Measurements from ENCODE around the gene TOP1. TPM values are rescaled to one million over a fixed set of nuclear protein-coding genes. Genes with fewer than 3 reads are reported as not detected.

TOP1 gene
- total RNA-seq, 1 donor from 2014 or later: 9.4 TPM

DNA sequence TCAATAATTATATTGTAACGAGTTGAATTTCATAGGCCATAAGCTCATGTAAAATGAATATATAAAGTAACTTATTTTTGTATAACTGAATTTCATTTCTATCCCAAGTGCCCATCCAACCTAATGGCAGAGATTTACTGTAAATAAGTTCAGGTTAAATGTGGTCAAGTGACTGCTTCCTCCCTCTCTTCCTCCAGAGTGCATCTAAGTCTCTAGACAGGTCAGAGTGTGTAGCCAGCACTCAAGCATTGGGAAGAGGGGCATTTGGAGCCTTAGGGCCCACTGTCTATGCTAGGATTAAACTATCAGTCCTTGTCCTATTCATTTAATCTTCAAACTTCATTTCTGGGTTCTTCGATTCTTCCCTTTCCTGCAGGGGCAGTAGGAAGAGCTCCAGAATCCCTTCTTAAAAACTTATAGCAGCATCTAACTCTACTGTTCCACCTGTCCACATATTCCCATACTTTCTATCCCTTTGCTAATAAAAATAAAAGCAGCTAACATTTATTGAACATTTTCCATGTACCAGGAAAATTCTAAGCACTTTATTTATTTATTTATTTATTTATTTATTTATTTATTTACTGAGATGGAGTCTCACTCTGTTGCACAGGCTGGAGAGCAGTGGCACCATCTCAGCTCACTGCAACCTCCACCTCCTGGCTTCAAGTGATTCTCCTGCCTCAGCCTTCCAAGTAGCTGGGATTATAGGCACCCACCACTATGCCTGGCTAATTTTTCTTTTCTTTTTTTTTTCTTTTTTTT is 36.1 kb upstream of the TOP1 start:
- TF ChIP-seq, protein P1, sequence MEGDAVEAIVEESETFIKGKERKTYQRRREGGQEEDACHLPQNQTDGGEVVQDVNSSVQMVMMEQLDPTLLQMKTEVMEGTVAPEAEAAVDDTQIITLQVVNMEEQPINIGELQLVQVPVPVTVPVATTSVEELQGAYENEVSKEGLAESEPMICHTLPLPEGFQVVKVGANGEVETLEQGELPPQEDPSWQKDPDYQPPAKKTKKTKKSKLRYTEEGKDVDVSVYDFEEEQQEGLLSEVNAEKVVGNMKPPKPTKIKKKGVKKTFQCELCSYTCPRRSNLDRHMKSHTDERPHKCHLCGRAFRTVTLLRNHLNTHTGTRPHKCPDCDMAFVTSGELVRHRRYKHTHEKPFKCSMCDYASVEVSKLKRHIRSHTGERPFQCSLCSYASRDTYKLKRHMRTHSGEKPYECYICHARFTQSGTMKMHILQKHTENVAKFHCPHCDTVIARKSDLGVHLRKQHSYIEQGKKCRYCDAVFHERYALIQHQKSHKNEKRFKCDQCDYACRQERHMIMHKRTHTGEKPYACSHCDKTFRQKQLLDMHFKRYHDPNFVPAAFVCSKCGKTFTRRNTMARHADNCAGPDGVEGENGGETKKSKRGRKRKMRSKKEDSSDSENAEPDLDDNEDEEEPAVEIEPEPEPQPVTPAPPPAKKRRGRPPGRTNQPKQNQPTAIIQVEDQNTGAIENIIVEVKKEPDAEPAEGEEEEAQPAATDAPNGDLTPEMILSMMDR (IDR thresholded peaks at IDR 0.05): no peak

DNA sequence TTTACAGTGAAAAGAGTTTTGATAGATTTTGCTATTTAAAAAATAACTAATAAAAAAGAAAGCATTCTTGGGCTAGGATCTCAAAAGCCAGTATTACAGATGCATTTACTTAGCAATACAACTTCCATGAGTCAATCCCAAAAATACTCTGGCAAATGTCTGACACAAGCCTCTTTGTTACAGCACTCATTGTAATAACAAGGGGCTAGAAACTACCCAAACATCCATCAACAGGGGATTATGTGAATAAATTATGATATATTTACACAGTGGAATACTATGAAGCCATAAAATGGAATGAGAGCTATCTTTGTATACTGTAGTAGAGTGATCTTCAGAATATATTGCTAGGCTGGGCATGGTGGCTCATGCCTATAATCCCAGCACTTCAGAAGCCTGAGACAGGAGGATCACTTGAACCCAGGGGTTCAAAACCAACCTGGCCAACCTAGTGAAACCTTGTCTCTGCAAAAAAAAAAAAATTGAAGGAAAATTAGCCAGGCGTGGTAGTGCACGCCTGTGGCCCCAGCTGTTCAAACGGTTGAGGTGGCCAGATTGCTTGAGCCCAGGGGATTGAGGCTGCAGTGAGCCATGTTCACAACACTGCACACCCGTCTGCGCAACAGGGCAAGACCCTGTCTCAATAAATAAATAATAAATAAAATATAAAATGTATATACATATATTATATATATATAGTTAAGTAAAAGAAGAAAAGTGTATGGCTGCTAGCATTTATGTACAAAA is 34.7 kb upstream of the TOP1 start:
- H3K9me3 ChIP-seq: no peaks in the 10 kb centered on the region
- intact Hi-C loops (cut with DNase I): loop anchor here (5.0 kb wide), 1 partner anchor 83 kb away; no protein-coding TSS in a partner anchor
- H3K4me1 ChIP-seq: no peaks in the 10 kb centered on the region
- no peak overlapping the region for H3K4me3 ChIP-seq
- TF ChIP-seq, protein P1 (IDR thresholded peaks at IDR 0.05): no peak
- H3K27me3 ChIP-seq: no peaks in the 10 kb centered on the region
- peak in 1 of 2 donors; percentile 33 for DNase-seq (ENCODE audit: low spot score in 2 of 2)
- no peaks in the 10 kb centered on the region for H3K36me3 ChIP-seq
- H3K27ac ChIP-seq: no peak overlapping the region

More for the DNA sequence above, 36.1 kb upstream of the TOP1 start:
- H3K36me3 ChIP-seq: no peaks in the 10 kb centered on the region
- intact Hi-C loops (cut with DNase I): loop anchor here (5.0 kb wide), 1 partner anchor 85 kb away; no protein-coding TSS in a partner anchor
- no peaks in the 10 kb centered on the region for H3K9me3 ChIP-seq
- H3K4me1 ChIP-seq: no peaks in the 10 kb centered on the region
- H3K4me3 ChIP-seq: no peak overlapping the region
- no peaks in the 10 kb centered on the region for H3K27me3 ChIP-seq
- H3K27ac ChIP-seq: no peak overlapping the region
- peak in 1 of 2 donors; percentile 13 for DNase-seq (ENCODE audit: low spot score in 2 of 2)

DNA sequence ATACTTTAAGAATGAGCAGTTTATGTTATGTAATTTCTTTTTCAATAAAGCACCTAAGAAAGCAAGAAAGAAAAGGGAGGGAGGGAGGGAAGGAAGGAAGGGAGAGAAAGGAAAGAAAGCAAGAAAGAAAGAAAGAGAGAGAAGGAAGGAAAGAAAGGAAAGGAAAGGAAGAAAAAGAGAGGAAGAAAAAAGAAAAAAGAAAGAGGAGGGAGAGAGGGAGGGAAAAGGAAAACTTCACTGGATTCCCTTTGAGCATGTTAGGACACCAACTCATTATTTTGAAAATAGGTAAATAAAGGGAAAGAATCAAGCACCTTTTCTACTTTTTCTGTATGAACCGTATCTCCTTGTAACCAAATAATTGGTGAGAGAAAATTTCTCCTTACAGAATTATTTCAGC is 32.3 kb upstream of the TOP1 start:
- H3K27me3 ChIP-seq: no peaks in the 10 kb centered on the region

DNA sequence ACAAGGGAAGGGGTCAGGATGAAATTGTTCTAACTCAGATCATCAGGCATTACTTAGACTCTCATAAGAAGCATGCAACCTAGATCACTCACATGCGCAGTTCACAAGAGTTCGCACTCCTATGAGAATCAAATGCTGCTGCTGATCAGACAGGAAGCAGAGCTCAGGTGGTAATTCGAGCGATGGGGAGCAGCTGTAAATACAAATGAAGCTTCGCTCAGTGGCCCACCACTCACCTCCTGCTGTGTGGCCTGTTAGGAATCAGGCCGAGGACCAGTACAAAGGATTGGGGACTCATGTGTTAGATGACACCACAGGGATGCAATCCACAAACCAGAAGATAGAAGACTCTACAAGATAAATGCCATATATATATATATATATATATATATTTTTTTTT is 31.5 kb upstream of the TOP1 start:
- no peak overlapping the region for H3K27ac ChIP-seq
- intact Hi-C loops (cut with DNase I): no loop called here
- no peaks in the 10 kb centered on the region for H3K9me3 ChIP-seq
- H3K4me3 ChIP-seq: no peak overlapping the region
- TF ChIP-seq, protein P1 (IDR thresholded peaks at IDR 0.05): no peak
- peak in 1 of 2 donors; percentile 28 for DNase-seq (ENCODE audit: low spot score in 2 of 2)
- H3K4me1 ChIP-seq: no peaks in the 10 kb centered on the region
- no peaks in the 10 kb centered on the region for H3K27me3 ChIP-seq
- no peaks in the 10 kb centered on the region for H3K36me3 ChIP-seq

More for the DNA sequence above, 32.3 kb upstream of the TOP1 start:
- Histone ChIP-seq H3K27ac (no peak overlapping the region), H3K36me3 (no peaks in the 10 kb centered on the region), H3K4me3 (no peak overlapping the region), H3K4me1 (no peaks in the 10 kb centered on the region), H3K9me3 (no peaks in the 10 kb centered on the region)
- TF ChIP-seq, protein P1 (IDR thresholded peaks at IDR 0.05): no peak
- intact Hi-C loops (cut with DNase I): no loop called here
- no peak for DNase-seq (ENCODE audit: low spot score in 2 of 2)

DNA sequence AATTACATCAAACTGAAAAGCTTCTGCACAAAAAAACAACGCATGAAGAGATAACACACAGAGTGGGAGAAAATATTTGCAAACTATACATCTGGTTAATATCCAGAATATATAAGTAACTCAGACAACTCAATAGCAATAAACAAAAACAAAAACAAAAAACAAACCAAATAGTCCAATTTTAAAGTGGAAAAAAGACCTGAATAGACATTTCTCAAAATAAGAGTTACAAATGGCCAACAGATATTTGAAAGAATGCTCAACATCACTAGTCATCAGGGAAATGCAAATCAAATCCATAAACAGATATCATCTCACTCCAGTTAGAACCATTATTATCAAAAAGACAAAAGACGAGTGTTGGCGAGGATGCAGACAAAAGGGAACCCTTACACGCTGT is 28.8 kb upstream of the TOP1 start:
- H3K36me3 ChIP-seq: no peaks in the 10 kb centered on the region
- TF ChIP-seq, protein P1 (IDR thresholded peaks at IDR 0.05): no peak
- intact Hi-C loops (cut with DNase I): no loop called here
- H3K4me3 ChIP-seq: no peak overlapping the region
- no peak overlapping the region for H3K27ac ChIP-seq
- no peak for DNase-seq (ENCODE audit: low spot score in 2 of 2)
- no peaks in the 10 kb centered on the region for H3K9me3 ChIP-seq
- H3K27me3 ChIP-seq: no peaks in the 10 kb centered on the region
- peaks cover 0 to 1% of the 10 kb centered on the region in 2 donors for H3K4me1 ChIP-seq
